Naive thymus-derived CD8-positive, alpha-beta T cell (primary cell): ENCODE results near the gene OPCML. TPM values are rescaled to one million over a fixed set of nuclear protein-coding genes. Genes with fewer than 3 reads are reported as not detected.

Experiments used
- ATAC-seq, 2 donors: fragments of 150-1000 bp; cut with Tn5 transposase in 1 of 2; sonication (Bioruptor Pico), chemical (Tn5 transposase) in 1 of 2; 1 replicate in 1 of 2; 2 replicates in 1 of 2; pipeline ENCODE4 v1.10.0; 2021; ENCODE audit warnings: mild to moderate bottlenecking in 2 of 2, moderate library complexity in 2 of 2
- POLR2A ChIA-PET: fragments of 350-600 bp; sonication (Branson Sonifier 250); formaldehyde crosslinking; loops from one replicate; lab custom pipeline; 2021; ENCODE audit warnings: antibody characterized with exemption; lab: Charles Lee
- DNase-seq, 10 donors: peaks; one replicate each; pipeline versions ENCODE4 v3.0.0 to v3.0.0-alpha.2; 2020 to 2022
- H3K27ac Mint-ChIP-seq, 10 donors: one replicate each; pipeline ENCODE4 v1.8.0; 2020 to 2022; ENCODE audit warnings: mild to moderate bottlenecking in 10 of 10, mixed read lengths in 10 of 10, moderate library complexity in 4 of 10, inconsistent platforms in 1 of 10
- H3K27me3 Mint-ChIP-seq, 5 donors: one replicate each; pipeline ENCODE4 v1.8.0; 2021 to 2022; ENCODE audit warnings: mixed read lengths in 5 of 5
- H3K36me3 Mint-ChIP-seq, 3 donors: one replicate each; pipeline ENCODE4 v1.8.0; 2020 to 2022; ENCODE audit warnings: mixed read lengths in 3 of 3, mild to moderate bottlenecking in 2 of 3, inconsistent platforms in 1 of 3
- H3K4me1 Mint-ChIP-seq, 4 donors: one replicate each; pipeline ENCODE4 v1.8.0; 2021 to 2022; ENCODE audit warnings: mixed read lengths in 4 of 4
- H3K4me3 Mint-ChIP-seq, 10 donors: one replicate each; pipeline ENCODE4 v1.8.0; 2020 to 2022; ENCODE audit warnings: mild to moderate bottlenecking in 10 of 10, mixed read lengths in 10 of 10, moderate library complexity in 6 of 10, inconsistent platforms in 1 of 10
- H3K9me3 Mint-ChIP-seq, 9 donors: one replicate each; pipeline ENCODE4 v1.8.0; 2020 to 2022; ENCODE audit warnings: mixed read lengths in 9 of 9, mild to moderate bottlenecking in 3 of 9, inconsistent platforms in 1 of 9, moderate library complexity in 1 of 9
- polyA plus RNA-seq, 3 donors: library from polyadenylated mRNA; unstranded; fragments of 300-500 nt; fragmentation: Illumina TruSeq; gene quantifications; one replicate each; pipeline ENCODE4 v1.2.3, GENCODE V29; 2021
- total RNA-seq, 8 experiments: library from RNA in 2 of 8; stranded (reverse) in 2 of 8; gene quantifications; one replicate each; pipeline ENCODE4 v1.2.3 and lab custom pipeline; 2021 to 2026

The OPCML gene
- total and polyA plus RNA-seq, 5 experiments from 2014 or later, result not detected

- Mint-ChIP-seq H3K4me1 (no peaks in the 10 kb centered on the region), H3K27me3 (peaks cover 0 to 44% (median 6%) of the 10 kb centered on the region in 5 donors), H3K4me3 (no peak overlapping the region)
Measured at GRCh38 chr11:133133050-133133449, 399.3 kb downstream of the OPCML start.

DNA sequence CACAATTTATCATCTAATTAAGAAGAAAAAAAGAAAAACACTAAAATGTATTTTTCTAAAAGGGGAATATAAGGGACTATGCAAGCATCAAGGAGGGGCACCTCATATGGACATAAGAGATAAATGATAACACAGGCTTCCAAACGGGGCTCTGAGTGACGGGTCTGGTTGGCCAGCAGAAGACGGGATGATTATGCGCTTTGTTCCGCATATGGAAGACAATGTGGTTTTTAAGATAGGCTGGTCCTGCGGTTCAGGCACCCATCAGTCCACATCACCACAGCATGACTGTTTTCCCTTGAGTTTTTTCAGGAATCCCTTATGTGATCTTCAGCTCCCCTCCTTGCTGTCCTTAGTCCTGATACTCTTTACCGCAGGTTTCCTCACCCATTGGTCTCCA is 404.6 kb downstream of the OPCML start:
- no peak for DNase-seq
- no peaks in the 10 kb centered on the region for H3K4me1 Mint-ChIP-seq
- no peak for ATAC-seq
- H3K9me3 Mint-ChIP-seq, result peaks cover 0 to 7% (median 0%) of the 10 kb centered on the region in 9 donors
- H3K27me3 Mint-ChIP-seq, result peaks cover 1 to 16% (median 11%) of the 10 kb centered on the region in 5 donors
- H3K4me3 Mint-ChIP-seq, result no peak overlapping the region
- POLR2A ChIA-PET, result no interaction called here
- H3K27ac Mint-ChIP-seq, result no peak overlapping the region
- H3K36me3 Mint-ChIP-seq, result no peaks in the 10 kb centered on the region

More at GRCh38 chr11:133133050-133133449, 399.3 kb downstream of the OPCML start:
- DNase-seq, result no peak
- ATAC-seq, result no peak
- no peaks in the 10 kb centered on the region for H3K36me3 Mint-ChIP-seq
- H3K9me3 Mint-ChIP-seq, result peaks cover 0 to 3% (median 0%) of the 10 kb centered on the region in 9 donors
- H3K27ac Mint-ChIP-seq, result no peak overlapping the region
- POLR2A ChIA-PET, result no interaction called here

DNA sequence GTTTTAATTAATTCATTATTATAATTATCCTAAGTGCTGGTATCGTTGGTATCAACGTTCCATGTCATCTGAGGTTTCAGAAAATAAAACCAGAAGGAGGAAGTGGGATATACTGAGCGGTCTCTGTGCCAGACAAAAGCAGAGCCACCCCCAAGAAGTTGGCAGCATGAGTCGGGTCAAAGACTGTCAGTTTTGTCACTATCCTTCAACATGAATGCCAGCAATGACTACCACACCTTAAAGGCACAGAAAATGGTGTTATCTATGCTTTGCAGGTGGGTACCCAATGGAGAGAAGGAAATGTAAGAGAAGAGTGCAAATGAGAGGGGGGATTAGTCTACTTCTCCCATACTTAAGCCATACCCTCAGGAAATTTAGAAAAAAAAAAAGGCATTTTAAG is 408.5 kb downstream of the OPCML start:
- Mint-ChIP-seq H3K27ac (no peak overlapping the region), H3K36me3 (no peaks in the 10 kb centered on the region), H3K4me3 (no peak overlapping the region), H3K9me3 (peaks cover 0 to 7% (median 0%) of the 10 kb centered on the region in 9 donors), H3K27me3 (peaks cover 2 to 18% (median 11%) of the 10 kb centered on the region in 5 donors), H3K4me1 (no peaks in the 10 kb centered on the region)
- no peak for ATAC-seq
- POLR2A ChIA-PET, result no interaction called here
- DNase-seq, result no peak

DNA sequence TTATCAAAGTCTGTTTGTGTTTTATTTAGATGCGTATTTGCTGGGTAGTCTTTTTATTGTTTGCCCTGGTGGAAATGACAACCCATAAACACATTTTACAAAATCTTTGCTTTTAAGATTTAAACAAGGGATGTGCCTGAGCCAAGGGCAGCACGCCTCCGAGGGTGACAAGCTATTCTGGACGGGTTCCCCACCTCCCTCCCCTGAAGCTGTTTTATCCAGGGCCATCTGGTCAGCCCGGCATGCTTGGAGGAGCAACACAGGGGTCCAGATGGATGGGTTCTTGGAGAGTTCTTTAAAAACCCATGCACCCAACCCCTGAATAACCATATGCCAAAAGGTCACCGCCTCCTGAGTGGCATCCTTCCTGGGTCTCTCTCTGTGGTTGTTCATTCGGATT is 408.9 kb downstream of the OPCML start:
- Mint-ChIP-seq H3K27me3 (peaks cover 2 to 14% (median 11%) of the 10 kb centered on the region in 5 donors), H3K36me3 (no peaks in the 10 kb centered on the region), H3K4me1 (no peaks in the 10 kb centered on the region), H3K4me3 (no peak overlapping the region), H3K9me3 (peaks cover 0 to 7% (median 0%) of the 10 kb centered on the region in 9 donors), H3K27ac (no peak overlapping the region)
- ATAC-seq (no peak), DNase-seq (no peak)
- POLR2A ChIA-PET, result no interaction called here

DNA sequence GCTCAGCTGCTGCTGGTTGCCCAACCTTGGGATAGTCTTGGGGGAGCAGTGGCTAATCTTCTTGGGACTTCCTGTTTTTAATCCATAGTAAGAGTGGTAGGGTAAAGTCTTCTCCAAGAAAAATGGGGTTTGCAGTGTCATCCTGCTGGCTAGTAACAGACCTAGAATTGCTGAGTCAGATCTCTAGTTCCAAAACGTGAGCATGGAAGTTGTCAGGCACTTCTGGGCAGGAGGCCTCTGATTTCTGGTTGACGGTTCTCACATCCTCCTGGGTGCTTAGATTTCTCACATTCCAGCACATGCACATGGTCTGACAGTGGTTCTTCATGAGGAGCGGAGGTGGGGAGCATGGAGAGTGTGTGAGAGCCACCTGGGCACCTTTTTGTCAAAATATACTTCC is 410.0 kb downstream of the OPCML start:
- H3K27ac Mint-ChIP-seq, result no peak overlapping the region
- POLR2A ChIA-PET, result no interaction called here

DNA sequence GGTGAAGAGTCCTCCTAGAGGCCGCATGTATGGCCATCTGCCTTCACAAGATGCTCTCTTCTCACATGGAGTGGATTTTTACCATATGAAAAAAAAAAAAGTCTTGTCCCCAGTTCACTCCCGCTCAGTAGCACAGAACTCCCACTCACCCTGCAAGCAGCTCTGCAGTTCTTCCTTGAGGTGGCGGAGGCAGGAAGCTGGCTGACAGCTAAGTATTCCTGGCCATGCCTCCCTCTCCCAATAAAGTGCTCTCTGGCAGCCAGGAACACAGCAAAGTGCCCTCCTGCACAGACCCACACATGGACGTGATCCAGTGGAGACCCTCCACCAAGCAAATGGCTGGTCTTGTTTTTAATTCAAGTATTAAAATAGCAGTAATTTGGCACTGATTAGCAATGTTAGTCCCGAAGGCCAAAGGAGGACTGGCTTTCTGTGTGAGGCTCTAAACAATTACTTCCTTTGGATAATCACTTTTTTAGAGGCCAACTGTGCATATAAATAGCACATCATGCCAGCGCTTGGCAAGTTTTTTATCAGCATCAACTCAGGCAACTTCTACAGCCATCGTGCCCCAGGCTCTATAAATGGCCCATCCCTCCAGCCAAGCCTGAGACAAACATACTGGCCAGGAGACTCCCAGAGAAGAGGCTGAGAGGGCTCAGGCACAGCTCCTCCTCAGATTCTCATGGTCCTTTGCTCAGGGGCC is 413.6 kb downstream of the OPCML start:
- Mint-ChIP-seq H3K27me3 (peaks cover 0 to 14% (median 3%) of the 10 kb centered on the region in 5 donors), H3K4me3 (no peak overlapping the region), H3K9me3 (peaks cover 0 to 2% (median 0%) of the 10 kb centered on the region in 9 donors), H3K36me3 (no peaks in the 10 kb centered on the region), H3K27ac (no peak overlapping the region), H3K4me1 (no peaks in the 10 kb centered on the region)
- DNase-seq (no peak), ATAC-seq (no peak)
- POLR2A ChIA-PET, result no interaction called here

More for the DNA sequence above, 410.0 kb downstream of the OPCML start:
- H3K4me1 Mint-ChIP-seq, result no peaks in the 10 kb centered on the region
- DNase-seq, result no peak
- H3K4me3 Mint-ChIP-seq, result no peak overlapping the region
- ATAC-seq, result no peak
- no peaks in the 10 kb centered on the region for H3K36me3 Mint-ChIP-seq
- peaks cover 0 to 3% (median 0%) of the 10 kb centered on the region in 9 donors for H3K9me3 Mint-ChIP-seq
- peaks cover 2 to 8% (median 5%) of the 10 kb centered on the region in 5 donors for H3K27me3 Mint-ChIP-seq

GRCh38 chr11:133115099-133115498 is 417.2 kb downstream of the OPCML start:
- Mint-ChIP-seq H3K36me3 (no peaks in the 10 kb centered on the region), H3K27me3 (peaks cover 0 to 20% (median 4%) of the 10 kb centered on the region in 5 donors), H3K4me3 (no peak overlapping the region), H3K9me3 (peaks cover 0 to 4% (median 0%) of the 10 kb centered on the region in 9 donors), H3K4me1 (no peaks in the 10 kb centered on the region), H3K27ac (no peak overlapping the region)
- DNase-seq (no peak), ATAC-seq (no peak)
- POLR2A ChIA-PET, result no interaction called here

- POLR2A ChIA-PET, result no interaction called here
- ATAC-seq (no peak), DNase-seq (no peak)
- Mint-ChIP-seq H3K4me3 (no peak overlapping the region), H3K36me3 (no peaks in the 10 kb centered on the region), H3K27ac (no peak overlapping the region), H3K4me1 (no peaks in the 10 kb centered on the region), H3K27me3 (peaks cover 0 to 6% (median 3%) of the 10 kb centered on the region in 5 donors), H3K9me3 (peaks cover 0 to 4% (median 0%) of the 10 kb centered on the region in 9 donors)
Measured at GRCh38 chr11:133107763-133108162, 424.5 kb downstream of the OPCML start.

DNA sequence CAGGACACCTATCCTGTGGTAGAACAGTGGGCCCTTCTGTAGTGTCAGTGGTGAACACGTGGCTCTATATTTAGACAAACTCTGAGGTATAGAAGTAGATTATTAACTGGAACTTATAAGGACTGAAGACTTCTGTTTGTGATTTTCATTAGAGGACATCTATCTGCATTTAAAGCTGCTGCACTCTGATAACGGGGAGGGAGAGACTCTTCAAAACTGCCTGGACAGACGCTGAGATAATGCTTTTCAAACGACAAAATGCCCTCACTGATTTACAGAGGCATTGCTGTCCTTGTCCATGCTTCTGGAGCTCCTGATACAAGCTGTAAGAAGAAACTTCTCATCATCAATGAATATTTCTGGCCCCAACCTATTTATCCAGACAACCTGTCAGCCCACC is 425.2 kb downstream of the OPCML start:
- ATAC-seq (no peak), DNase-seq (no peak)
- Mint-ChIP-seq H3K9me3 (peaks cover 0 to 4% (median 0%) of the 10 kb centered on the region in 9 donors), H3K27me3 (peaks cover 0 to 6% (median 3%) of the 10 kb centered on the region in 5 donors), H3K27ac (no peak overlapping the region), H3K36me3 (no peaks in the 10 kb centered on the region), H3K4me3 (no peak overlapping the region), H3K4me1 (no peaks in the 10 kb centered on the region)
- POLR2A ChIA-PET, result no interaction called here

GRCh38 chr11:133106417-133106816 is 425.9 kb downstream of the OPCML start:
- H3K36me3 Mint-ChIP-seq, result no peaks in the 10 kb centered on the region
- DNase-seq, result no peak
- ATAC-seq, result no peak
- peaks cover 0 to 4% (median 0%) of the 10 kb centered on the region in 9 donors for H3K9me3 Mint-ChIP-seq
- H3K4me1 Mint-ChIP-seq, result no peaks in the 10 kb centered on the region
- POLR2A ChIA-PET, result no interaction called here
- H3K4me3 Mint-ChIP-seq, result no peak overlapping the region
- H3K27me3 Mint-ChIP-seq, result peaks cover 0 to 3% (median 2%) of the 10 kb centered on the region in 5 donors
- H3K27ac Mint-ChIP-seq, result no peak overlapping the region

DNA sequence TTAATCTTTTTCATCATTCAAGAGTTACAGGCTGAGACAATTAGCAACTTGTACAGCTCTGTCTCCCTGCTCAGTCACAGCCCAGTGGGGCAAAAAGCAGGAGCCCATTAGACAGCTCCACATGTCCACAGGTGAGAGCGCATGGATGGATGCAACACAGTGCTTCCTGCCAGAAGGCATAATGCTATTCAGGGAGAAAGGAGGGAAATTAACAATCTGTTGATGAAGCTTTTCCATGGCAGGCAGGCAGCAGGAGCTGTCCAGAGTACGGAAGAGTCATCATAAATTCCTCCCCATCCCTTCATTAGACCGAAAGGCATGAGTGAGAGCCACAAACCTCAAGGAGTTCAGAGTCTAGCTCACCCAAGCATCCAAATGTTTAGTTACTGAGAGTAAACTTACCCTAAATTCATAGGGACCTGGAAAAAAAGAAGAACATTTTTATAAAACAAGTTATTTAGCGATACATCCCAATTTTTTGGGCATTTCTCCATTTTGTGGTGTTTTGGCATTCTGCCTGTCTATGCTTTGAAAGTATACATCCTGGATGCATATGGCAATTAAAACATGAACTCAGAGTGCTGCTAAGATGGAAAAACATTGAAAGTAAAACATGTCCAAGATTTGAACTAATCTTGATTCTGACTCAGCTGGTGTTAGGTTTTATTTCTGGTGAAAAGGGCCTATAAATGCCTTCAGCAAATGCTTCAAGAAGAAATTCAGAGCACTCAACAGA is 428.1 kb downstream of the OPCML start:
- Mint-ChIP-seq H3K27me3 (peaks cover 0 to 4% (median 0%) of the 10 kb centered on the region in 5 donors), H3K4me3 (no peak overlapping the region), H3K36me3 (no peaks in the 10 kb centered on the region), H3K9me3 (peaks cover 0 to 6% (median 3%) of the 10 kb centered on the region in 9 donors), H3K4me1 (no peaks in the 10 kb centered on the region), H3K27ac (no peak overlapping the region)
- ATAC-seq (no peak), DNase-seq (no peak)
- POLR2A ChIA-PET, result no interaction called here

- H3K9me3 Mint-ChIP-seq, result peaks cover 4 to 37% (median 10%) of the 10 kb centered on the region in 9 donors
- POLR2A ChIA-PET, result no interaction called here
- H3K27me3 Mint-ChIP-seq, result peaks cover 0 to 4% (median 2%) of the 10 kb centered on the region in 5 donors
- H3K27ac Mint-ChIP-seq, result no peak overlapping the region
- ATAC-seq (no peak), DNase-seq (no peak)
- peaks cover 0 to 8% (median 0%) of the 10 kb centered on the region in 3 donors for H3K36me3 Mint-ChIP-seq
- no peaks in the 10 kb centered on the region for H3K4me1 Mint-ChIP-seq
- no peak overlapping the region for H3K4me3 Mint-ChIP-seq
Measured at GRCh38 chr11:133096981-133097380, 435.3 kb downstream of the OPCML start.

GRCh38 chr11:133086518-133086917 is 445.8 kb downstream of the OPCML start:
- H3K4me3 Mint-ChIP-seq, result no peak overlapping the region
- peaks cover 0 to 8% (median 3%) of the 10 kb centered on the region in 4 donors for H3K4me1 Mint-ChIP-seq
- no peak for DNase-seq
- peaks cover 0 to 5% (median 2%) of the 10 kb centered on the region in 3 donors for H3K36me3 Mint-ChIP-seq
- POLR2A ChIA-PET, result no interaction called here
- H3K9me3 Mint-ChIP-seq, result peaks cover 0 to 10% (median under 1%) of the 10 kb centered on the region in 9 donors
- H3K27ac Mint-ChIP-seq, result no peak overlapping the region
- peaks cover 19 to 72% (median 34%) of the 10 kb centered on the region in 5 donors for H3K27me3 Mint-ChIP-seq
- no peak for ATAC-seq
